Gastroesophageal sphincter (tissue), 4 donors: ENCODE data around the gene AGBL3. TPM values are rescaled to one million over a fixed set of nuclear protein-coding genes. Genes with fewer than 3 reads are reported as not detected.

Source experiments
- ATAC-seq: fragments of 150-250 bp; one replicate; pipeline ENCODE4 v1.9.1; 2016; ENCODE audit warnings: mild to moderate bottlenecking, moderate library complexity
- H3K27ac ChIP-seq, 4 donors: fragments of 200-600 bp; sonication (generic) in 3 of 4; 1 replicate in 3 of 4; 2 replicates in 1 of 4; pipeline ENCODE4 v1.5.1; 2016 to 2019
- H3K27me3 ChIP-seq: fragments of 200-600 bp; sonication (generic); one replicate; pipeline ENCODE4 v1.5.1; 2019
- H3K36me3 ChIP-seq, 2 donors: fragments of 200-600 bp; sonication (generic); one replicate each; pipeline ENCODE4 v1.5.1; 2019; ENCODE audit warnings: control low read depth in 1 of 2
- H3K4me1 ChIP-seq, 3 donors: fragments of 200-600 bp; sonication (generic); 1 replicate in 2 of 3; 2 replicates in 1 of 3; pipeline ENCODE4 v1.5.1; 2016 to 2019; ENCODE audit warnings: control low read depth in 2 of 3
- H3K4me3 ChIP-seq, 2 donors: fragments of 200-600 bp; sonication (generic); one replicate each; pipeline ENCODE4 v1.5.1; 2019; ENCODE audit warnings: mild to moderate bottlenecking in 1 of 2, moderate library complexity in 1 of 2
- H3K9me3 ChIP-seq, 3 donors: fragments of 200-600 bp; sonication (generic); one replicate each; pipeline ENCODE4 v1.5.1; 2017 to 2019; ENCODE audit warnings: control low read depth in 2 of 3
- CTCF ChIP-seq, 4 experiments: fragments of 200-600 bp in 2 of 4; fragments of 450-650 bp in 2 of 4; sonication (generic) in 1 of 4; IDR thresholded peaks; one replicate each; pipeline ENCODE4 v1.5.1; 2017 to 2019; ENCODE audit warnings: antibody characterized with exemption in 4 of 4, mild to moderate bottlenecking in 2 of 4, moderate library complexity in 2 of 4
- EP300 ChIP-seq: sonication (generic); formaldehyde crosslinking; IDR thresholded peaks from one replicate; pipeline ENCODE4 v1.6.1; 2017; ENCODE audit warnings: antibody characterized with exemption, mild to moderate bottlenecking
- POLR2A ChIP-seq, 2 donors: fragments of 450-650 bp; IDR thresholded peaks; one replicate each; pipeline ENCODE4 v1.6.1; 2017; ENCODE audit warnings: antibody characterized with exemption in 2 of 2, mild to moderate bottlenecking in 2 of 2, moderate library complexity in 1 of 2
- POLR2AphosphoS5 ChIP-seq: sonication (generic); formaldehyde crosslinking; IDR thresholded peaks from one replicate; pipeline ENCODE4 v1.6.1; 2017; ENCODE audit warnings: antibody characterized with exemption
- WGBS, 2 donors: methylation state at CpG; one replicate each; pipeline ENCODE4 v1.1.5; 2018; ENCODE audit warnings: low coverage in 1 of 2; 5-methylcytosine and 5-hydroxymethylcytosine counted together
- total RNA-seq, 4 donors: library from RNA; depleted of rRNA; stranded (reverse); fragments of >200 nt; gene quantifications; one replicate each; pipeline ENCODE4 v1.1.0, GENCODE V29; 2016

AGBL3 gene
- total RNA-seq, 4 donors from 2014 or later, result 0.30 to 5.6 (median 3.1) TPM

GRCh38 chr7:134985894-134986362 lies 380 bp upstream of the AGBL3 start:
- Histone ChIP-seq H3K4me3 (peak overlapping the region; percentile 44 to 63), H3K27me3 (no peaks in the 10 kb centered on the region), H3K4me1 (peaks cover 0 to 49% (median 3%) of the 10 kb centered on the region in 3 donors), H3K27ac (peak overlapping the region; percentile 52 to 94 (median 92)), H3K36me3 (no peaks in the 10 kb centered on the region), H3K9me3 (no peaks in the 10 kb centered on the region)
- TF ChIP-seq EP300, result no peak
- TF ChIP-seq POLR2AphosphoS5, result no peak
- no peak for TF ChIP-seq CTCF (IDR thresholded peaks at IDR 0.05)
- no peak for TF ChIP-seq POLR2A (IDR thresholded peaks at IDR 0.05)
- ATAC-seq, result no peak
- WGBS, 2 donors, result 71 to 73% methylated on average over 5 of the region's 8 CpGs

- Histone ChIP-seq H3K27me3 (no peaks in the 10 kb centered on the region), H3K4me1 (peaks cover 6 to 71% (median 10%) of the 10 kb centered on the region in 3 donors), H3K9me3 (no peaks in the 10 kb centered on the region), H3K27ac (peak overlapping the region in 1 of 4 donors; percentile 92), H3K36me3 (no peaks in the 10 kb centered on the region), H3K4me3 (peak overlapping the region in 1 of 2 donors; percentile 63)
- TF ChIP-seq POLR2AphosphoS5 (peak; percentile 32), CTCF (IDR thresholded peaks at IDR 0.05) (no peak), POLR2A (IDR thresholded peaks at IDR 0.05) (no peak), EP300 (no peak)
- 74 to 82% methylated on average over 5 of the region's 5 CpGs for WGBS, 2 donors
- ATAC-seq, result no peak
Measured at GRCh38 chr7:134988161-134988560, 1.9 kb downstream of the AGBL3 start.

GRCh38 chr7:134991469-134992339 lies 5.4 kb downstream of the AGBL3 start:
- TF ChIP-seq POLR2AphosphoS5 (no peak), CTCF (IDR thresholded peaks at IDR 0.05) (no peak), POLR2A (IDR thresholded peaks at IDR 0.05) (no peak), EP300 (no peak)
- peaks cover 13 to 92% (median 15%) of the 10 kb centered on the region in 3 donors for H3K4me1 ChIP-seq
- 51 to 75% methylated on average over 2 of the region's 2 CpGs for WGBS, 2 donors
- H3K4me3 ChIP-seq, result no peak overlapping the region
- peaks cover 0 to 16% of the 10 kb centered on the region in 2 donors for H3K36me3 ChIP-seq
- ATAC-seq, result no peak
- H3K9me3 ChIP-seq, result no peaks in the 10 kb centered on the region
- no peaks in the 10 kb centered on the region for H3K27me3 ChIP-seq
- peak overlapping the region; percentile 48 to 68 (median 56) for H3K27ac ChIP-seq

- Histone ChIP-seq H3K36me3 (peaks cover 0 to 16% of the 10 kb centered on the region in 2 donors), H3K27ac (peak overlapping the region; percentile 48 to 68 (median 59)), H3K27me3 (no peaks in the 10 kb centered on the region), H3K9me3 (no peaks in the 10 kb centered on the region), H3K4me3 (no peak overlapping the region), H3K4me1 (peaks cover 15 to 98% (median 19%) of the 10 kb centered on the region in 3 donors)
- ATAC-seq, result peak; percentile 31
- TF ChIP-seq POLR2A (IDR thresholded peaks at IDR 0.05) (no peak), POLR2AphosphoS5 (peak; percentile 66)
- 27 to 52% methylated on average over 6 of the region's 6 CpGs for WGBS, 2 donors
Measured at GRCh38 chr7:134992626-134993179, 6.4 kb downstream of the AGBL3 start.

GRCh38 chr7:134993877-134994456 lies 7.7 kb downstream of the AGBL3 start:
- Histone ChIP-seq H3K27ac (peak overlapping the region in 2 of 4 donors; percentile 51 to 68), H3K36me3 (peaks cover 0 to 16% of the 10 kb centered on the region in 2 donors), H3K4me3 (no peak overlapping the region), H3K27me3 (no peaks in the 10 kb centered on the region), H3K9me3 (no peaks in the 10 kb centered on the region), H3K4me1 (peaks cover 15 to 90% (median 19%) of the 10 kb centered on the region in 3 donors)
- 69 to 85% methylated on average over 2 of the region's 2 CpGs for WGBS, 2 donors
- no peak for ATAC-seq
- TF ChIP-seq CTCF (IDR thresholded peaks at IDR 0.05) (no peak), EP300 (no peak), POLR2AphosphoS5 (no peak), POLR2A (IDR thresholded peaks at IDR 0.05) (no peak)
